Limb (tissue), 2 donors: ENCODE results near the gene MINDY4.

ENCODE experiments used
- DNase-seq, 2 donors: peaks; one replicate each; pipeline ENCODE4 v3.0.0-alpha.2; 2016; ENCODE audit errors: extremely low spot score in 2 of 2

Gene MINDY4

DNA sequence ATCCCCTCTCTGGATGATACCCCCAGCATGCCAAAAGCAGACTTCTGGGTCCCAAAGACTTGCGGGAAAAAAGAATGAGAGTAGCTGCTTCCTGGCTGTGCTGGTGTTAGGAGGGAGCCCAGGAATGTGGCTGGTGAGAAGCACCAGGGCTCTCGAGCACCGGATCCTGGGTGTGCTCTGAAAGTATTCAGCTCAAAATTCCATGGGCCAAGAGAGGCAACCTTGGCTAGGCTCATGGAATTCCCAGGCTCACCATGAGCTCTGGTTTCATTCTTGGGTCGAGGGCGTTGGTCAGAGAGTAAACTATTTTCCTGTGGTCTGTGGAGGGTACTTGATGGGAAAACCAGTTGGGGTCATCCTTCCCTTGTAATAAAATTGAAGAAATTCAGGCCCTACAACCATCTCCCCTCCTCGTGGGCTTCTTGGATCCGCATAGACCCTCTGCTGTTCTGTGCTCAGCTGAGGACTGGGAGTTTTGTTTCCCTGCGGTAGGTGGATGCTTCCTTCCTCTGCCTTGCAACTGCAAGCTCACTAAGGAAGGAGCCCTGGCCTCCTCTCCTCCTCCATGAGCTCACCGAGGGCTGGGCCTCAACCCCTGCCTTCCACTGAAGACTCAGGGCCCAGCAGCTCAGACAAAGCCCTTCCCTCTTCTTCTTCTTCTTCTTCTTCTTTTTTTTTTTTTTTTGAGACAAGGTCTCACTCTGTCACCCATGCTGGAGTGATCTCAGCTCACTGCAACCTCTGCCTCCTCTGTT, 106.0 kb downstream of the MINDY4 start:
- DNase-seq: no peak

DNA sequence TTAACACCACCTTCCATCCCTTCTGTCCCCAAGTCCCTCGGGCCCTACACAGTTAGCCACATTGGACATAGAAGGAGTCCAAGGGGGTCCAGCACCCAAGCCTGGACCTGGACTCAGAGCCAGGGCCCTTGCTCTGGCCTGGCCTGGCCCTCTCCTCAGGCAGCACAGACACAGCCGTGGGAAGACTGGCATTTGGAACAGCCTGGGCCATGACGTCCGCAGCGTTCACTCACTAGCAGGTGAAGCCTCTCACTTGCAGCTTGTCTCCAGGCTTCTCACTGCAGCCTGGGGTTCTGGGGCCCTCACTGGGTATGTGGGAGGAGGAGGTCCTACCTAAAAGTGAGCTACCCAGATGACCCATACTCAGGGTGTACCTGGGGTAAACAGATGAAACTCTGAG, 106.8 kb downstream of the MINDY4 start:
- no peak for DNase-seq

DNA sequence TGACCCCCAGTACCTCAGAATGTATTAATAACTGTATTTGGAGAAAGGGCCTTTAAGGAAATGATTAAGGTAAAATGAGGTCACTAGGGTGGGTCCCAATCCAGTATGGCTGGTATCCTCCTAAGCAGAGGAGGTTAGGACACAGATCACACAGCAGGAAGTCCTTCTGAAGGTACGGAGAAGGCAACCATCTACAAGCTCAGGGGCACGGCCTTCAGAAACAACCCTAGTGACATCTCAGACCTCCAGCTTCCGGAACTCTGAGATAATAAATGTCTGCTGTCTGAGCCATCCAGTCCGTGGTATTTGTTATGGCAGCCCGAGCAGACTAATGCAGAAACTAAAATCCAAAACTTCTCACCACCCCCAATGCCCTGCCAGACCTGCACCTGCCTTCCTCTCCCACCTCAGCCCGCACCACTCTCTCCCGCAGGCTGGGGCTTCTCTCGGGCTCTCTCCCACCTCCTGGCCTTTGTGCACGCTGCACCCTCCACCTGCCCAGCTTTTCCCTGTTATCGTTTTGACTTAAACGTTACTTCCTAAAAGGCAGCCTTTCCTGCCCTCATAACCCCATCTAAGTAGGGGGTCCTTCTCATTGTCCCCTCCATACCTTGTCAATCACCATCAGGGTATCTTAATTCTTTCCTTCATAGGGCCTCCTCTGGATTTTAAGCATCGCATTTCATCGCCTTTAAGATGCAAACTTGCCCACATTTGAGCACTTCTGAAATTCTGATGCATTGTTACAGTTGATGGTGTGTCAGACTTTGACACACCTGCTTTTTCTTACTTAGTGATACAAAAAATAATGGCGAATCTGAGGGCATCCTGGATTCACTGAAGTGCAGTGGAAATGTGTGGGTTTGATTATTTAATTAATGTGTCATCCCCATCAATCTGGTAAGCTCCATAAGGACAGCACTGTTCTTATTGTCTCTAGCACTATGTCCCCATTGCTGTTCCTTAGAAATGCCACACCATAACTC, 108.2 kb downstream of the MINDY4 start:
- no peak for DNase-seq

DNA sequence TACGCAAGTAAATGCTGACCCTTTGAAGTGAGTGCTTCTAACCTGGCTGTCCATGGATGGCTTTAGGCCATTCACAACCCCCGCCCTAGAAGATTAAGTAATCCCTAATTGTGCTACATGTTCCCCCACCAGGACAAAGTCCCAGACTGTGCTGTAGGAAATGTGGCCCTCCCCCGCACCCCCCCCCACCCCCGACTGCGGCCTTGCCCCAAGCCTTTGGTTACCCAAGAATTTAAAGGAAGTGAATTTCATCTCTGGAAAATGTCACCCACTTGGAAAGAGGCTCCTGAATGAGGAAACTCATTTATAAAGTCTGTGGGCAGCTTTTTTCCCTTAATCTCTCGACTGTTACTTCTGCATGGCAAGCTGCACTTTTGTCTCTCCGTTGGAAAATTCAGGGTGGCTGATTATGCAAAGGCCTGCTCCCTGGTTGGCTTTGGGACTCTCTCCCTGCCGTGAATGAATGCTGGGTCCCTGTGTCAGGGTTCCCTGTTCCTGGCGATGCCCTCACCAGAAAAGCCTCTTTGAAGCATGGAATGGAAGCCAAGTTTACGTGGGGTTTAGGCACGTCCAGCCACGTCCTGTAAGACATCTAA, 109.0 kb downstream of the MINDY4 start:
- no peak for DNase-seq

DNA sequence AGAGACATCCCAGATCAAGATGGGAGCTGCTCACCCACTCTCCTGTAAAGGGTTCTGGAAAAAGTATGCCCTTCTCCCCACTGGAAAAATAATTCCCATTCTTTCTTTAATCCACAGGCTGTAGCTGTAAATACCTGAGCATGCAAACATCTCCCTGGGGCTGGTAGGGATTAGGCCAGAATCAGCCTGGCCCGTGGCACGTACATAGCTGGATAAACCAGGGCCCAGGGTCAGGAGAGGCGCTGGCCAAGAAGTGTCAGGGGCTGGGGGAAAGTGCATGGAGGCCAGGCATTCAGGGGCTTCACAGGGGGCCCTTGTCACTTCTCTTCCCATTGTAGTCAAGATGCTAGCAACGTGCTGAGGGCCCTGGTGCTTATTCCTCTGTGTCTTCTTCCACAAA, 109.7 kb downstream of the MINDY4 start:
- DNase-seq: no peak

DNA sequence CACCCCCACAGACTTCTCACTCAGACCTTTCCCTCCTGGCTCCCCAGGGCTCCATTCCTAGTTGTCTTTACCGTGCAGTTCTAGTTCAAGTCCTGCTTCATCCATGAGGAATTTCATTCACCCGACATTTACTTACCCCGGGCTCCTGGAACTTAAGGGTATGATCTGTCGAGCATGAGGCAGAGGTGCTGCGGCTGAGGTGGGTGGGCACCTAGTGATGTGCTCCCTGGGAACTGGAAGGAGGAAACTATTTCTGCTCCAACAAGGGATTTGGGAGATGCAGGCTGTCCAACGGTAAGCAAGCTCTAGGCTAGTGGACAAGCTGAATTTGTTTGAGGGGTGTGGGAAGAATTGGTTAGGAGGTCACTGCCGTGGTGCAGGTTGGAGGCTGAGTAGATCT, 110.2 kb downstream of the MINDY4 start:
- no peak for DNase-seq

DNA sequence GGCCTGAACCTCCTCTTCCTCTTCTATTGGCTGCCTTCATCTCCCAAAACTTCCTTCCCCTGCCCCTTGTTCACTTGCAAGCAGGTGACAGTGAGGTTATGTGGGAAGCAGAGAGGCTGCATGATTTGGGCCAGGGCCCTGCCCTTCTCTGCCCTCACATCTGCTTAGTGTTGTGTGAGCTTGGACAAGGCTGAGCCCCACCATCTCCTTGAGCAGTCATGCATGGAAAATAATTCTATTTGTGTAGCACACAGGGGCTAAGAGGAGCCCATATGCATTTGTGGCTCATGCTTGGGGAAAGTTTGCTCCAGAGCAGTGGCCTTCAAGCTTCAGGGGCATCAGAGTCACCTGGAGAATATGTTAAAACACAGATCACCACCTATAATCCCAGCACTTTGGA, 113.7 kb downstream of the MINDY4 start:
- no peak for DNase-seq

DNA sequence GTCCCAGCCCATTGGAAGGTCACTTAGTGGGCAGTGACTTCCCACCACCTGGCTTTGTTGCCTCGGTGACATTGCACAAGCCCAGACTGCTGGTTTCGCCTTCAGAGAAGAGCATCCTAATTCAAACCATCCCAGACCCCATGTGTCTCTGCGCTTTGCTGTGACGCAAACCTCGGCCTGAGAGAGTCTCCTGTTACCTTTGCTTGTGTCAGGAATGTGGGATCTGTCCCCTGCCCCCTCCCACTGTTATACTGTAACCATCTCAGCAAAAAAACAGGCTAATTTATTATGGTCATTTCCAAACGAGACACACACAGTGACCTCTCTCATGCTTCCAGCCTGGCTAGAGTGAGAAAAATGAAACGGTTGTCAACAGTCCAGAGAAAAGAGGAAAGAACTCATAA, 115.4 kb downstream of the MINDY4 start:
- DNase-seq: peak; percentile 49 to 57

GRCh38 chr7:30887464-30887872, 116.3 kb downstream of the MINDY4 start:
- DNase-seq: no peak

DNA sequence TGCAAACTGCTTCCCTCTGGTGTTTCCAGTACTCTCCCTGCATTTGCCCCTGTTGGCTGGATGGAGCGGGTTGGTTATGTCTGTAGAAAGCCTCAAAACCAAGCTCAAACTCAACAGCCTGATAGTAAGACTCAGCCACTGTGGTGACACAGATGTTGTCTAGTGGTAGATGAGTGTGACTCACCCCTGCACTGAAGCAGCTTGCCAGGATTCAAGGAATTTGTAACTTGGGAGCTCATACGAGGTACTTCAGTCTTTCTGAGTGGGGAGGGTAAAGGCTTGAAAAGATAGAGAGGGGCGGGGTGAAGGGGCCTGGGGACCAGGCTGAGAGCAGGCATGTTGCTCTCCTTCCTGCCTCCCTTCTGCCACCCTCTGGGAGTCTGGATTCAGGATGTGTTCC, 117.5 kb downstream of the MINDY4 start:
- peak in 1 of 2 donors; percentile 71 for DNase-seq

DNA sequence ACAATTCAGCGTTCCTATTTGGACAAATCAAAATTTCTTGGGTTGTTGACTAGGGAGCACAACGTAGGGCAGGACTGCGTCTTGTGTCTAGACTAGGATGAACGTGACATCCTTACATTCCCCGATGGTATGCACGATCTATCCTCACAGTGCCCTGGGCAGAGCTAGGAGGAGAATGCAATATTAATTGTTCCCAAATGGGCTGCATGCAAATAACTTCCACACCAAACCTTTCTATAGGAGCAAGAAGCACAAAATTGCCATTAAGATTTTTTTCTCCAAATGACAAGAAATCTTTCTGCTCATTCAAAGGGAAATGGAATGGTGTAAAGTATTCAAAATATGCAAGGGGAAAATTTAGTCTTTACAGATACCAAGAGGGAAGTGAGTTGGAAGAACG, 119.0 kb downstream of the MINDY4 start:
- no peak for DNase-seq

- DNase-seq: peak; percentile 47 to 66
Measured at GRCh38 chr7:30893357-30893756, 122.1 kb downstream of the MINDY4 start.

DNA sequence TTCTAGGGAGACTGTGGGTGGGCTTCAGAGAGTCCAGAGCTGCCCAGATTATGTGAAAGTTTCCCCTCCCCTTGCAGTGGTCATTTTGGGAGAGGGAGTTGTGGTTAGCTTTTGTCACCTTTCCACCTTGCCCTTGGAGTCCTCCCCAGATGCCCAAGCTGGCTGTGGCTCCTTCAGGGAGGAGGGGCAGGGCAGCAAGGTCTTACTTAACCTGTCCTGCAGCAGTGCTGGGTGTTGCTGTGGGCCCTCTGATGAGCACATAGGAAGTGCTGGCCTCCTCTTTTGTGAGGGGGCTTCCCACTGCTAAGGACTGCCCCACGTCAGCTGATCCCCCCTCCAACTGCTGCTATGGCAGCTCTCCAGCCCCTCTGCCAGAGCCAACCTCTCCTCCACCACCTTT, 122.8 kb downstream of the MINDY4 start:
- no peak for DNase-seq

GRCh38 chr7:30894866-30895605, 123.8 kb downstream of the MINDY4 start:
- no peak for DNase-seq

- DNase-seq: no peak
Measured at GRCh38 chr7:30896036-30896435, 124.8 kb downstream of the MINDY4 start.

DNA sequence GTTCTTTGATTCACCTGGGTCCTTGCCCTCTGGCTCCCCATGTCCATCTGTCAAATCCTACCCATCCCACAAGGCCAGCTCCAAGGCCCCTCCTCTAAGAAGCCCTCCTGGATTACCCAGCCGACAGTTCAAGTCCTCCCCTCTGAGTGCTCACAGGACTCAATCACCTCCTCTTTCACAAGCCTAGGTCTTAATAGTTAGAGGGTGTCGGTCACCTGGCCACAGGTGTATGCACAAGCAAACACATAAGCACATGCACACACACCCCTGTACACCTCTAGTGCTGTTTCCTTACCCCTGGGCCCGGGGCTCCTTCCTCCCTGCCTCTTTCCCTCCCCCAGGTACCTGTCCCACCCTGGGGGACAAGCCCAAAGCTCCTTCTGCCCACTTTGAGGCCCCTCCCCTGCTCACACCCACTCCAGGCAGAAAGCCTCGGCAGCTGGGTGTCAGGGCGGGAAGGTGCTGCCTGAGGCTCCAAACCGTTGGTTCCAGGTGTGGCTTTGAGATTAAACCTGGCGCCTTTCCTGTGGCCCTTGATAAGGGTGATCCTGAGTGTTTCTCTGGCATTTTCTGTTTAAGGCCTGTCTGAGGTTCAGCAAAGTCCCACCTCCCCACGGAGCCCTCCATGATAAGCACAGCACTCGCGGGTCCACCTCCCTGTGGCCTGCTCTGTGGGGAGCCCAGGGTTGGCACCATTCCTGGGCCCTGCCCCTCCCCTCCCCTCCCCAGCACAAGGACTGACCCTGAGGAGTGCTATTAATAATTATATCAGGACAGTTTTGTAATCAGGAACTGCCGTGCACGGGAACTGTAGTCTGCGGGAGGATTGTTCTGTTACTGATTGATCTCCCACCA, 125.8 kb downstream of the MINDY4 start:
- no peak for DNase-seq

DNA sequence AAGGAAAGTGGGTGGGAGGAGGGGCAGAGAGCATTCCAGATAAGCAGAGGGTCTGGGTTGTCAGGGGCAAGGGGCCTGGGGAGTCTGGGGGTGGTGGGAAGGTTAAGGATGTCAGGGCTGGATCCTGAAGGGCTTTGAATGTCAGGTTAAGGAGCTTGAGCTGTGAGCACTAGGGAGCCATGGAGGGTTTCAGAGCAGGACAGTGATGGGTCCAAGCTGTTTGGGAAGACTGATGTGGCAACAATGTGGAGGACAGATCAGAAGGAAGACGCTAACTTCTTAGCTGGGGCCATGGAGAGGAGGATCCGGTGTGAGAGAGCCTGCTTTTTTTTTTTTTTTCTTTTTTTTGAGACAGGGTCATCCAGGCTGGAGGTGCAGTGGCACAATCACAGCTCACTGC, 126.6 kb downstream of the MINDY4 start:
- no peak for DNase-seq

DNA sequence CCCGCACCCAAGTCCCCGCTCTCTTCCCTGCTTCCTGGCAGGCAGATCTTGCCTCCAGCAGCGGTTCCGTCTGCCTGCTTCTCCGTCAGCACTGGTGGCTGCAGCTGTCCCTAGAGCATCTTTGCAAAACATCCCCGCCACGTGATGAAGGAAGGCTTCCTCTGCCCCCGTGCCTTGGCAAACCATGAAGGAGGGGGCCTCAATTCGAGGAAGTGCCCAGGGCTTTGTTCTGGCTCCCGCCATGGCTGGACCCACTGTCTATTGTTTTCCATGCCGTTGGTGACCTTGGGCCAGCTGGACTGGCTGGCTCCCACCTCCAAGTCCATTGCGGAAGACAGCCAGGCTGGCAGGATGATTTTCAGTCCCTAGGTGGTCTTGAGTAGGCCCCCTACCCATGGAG, 127.2 kb downstream of the MINDY4 start:
- DNase-seq: no peak

GRCh38 chr7:30899066-30899465, 127.8 kb downstream of the MINDY4 start:
- DNase-seq: no peak

GRCh38 chr7:30899630-30900029, 128.4 kb downstream of the MINDY4 start:
- DNase-seq: no peak

- DNase-seq: no peak
Measured at GRCh38 chr7:30900053-30900452, 128.8 kb downstream of the MINDY4 start.
